Activated CD4-positive, alpha-beta T cell treated with anti-CD3 and anti-CD28 coated beads for 36 hours (primary cell): ENCODE results near the gene CD44. TPM values are rescaled to one million over a fixed set of nuclear protein-coding genes. Genes with fewer than 3 reads are reported as not detected.

ENCODE experiments used
- ATAC-seq: fragments of 200-7000 bp; cut with Tn5 transposase; one replicate; pipeline ENCODE4 v1.10.0; 2021; ENCODE audit warnings: mild to moderate bottlenecking, moderate library complexity
- CTCF ChIA-PET: fragments of 350-600 bp; sonication (Branson Sonifier 250); formaldehyde crosslinking; loops from one replicate; lab custom pipeline; 2021; ENCODE audit warnings: antibody characterized with exemption; lab: Charles Lee
- POLR2A ChIA-PET: fragments of 350-600 bp; sonication (Branson Sonifier 250); formaldehyde crosslinking; loops from one replicate; lab custom pipeline; 2021; ENCODE audit warnings: antibody characterized with exemption, inconsistent platforms; lab: Charles Lee
- DNase-seq: peaks from one replicate; pipeline ENCODE4 v3.0.0-alpha.2; 2020
- H3K27ac Mint-ChIP-seq: one replicate; pipeline ENCODE4 v1.8.0; 2021; ENCODE audit warnings: mixed read lengths
- H3K27me3 Mint-ChIP-seq: one replicate; pipeline ENCODE4 v1.8.0; 2021; ENCODE audit warnings: mixed read lengths
- H3K36me3 Mint-ChIP-seq: one replicate; pipeline ENCODE4 v1.8.0; 2021; ENCODE audit warnings: low read depth, mixed read lengths
- H3K4me1 Mint-ChIP-seq: one replicate; pipeline ENCODE4 v1.8.0; 2021; ENCODE audit warnings: mixed read lengths
- H3K4me3 Mint-ChIP-seq: one replicate; pipeline ENCODE4 v1.8.0; 2021; ENCODE audit warnings: mild to moderate bottlenecking, moderate library complexity, mixed read lengths
- H3K9me3 Mint-ChIP-seq: one replicate; pipeline ENCODE4 v1.8.0; 2021; ENCODE audit warnings: low read depth, mixed read lengths
- intact Hi-C, 2 experiments: fragments of 100-400 bp; cut with DNase I in 1 of 2; cut with micrococcal nuclease in 1 of 2; formaldehyde crosslinking; loops; one replicate each; pipeline versions ENCODE4 v1.14.2 to v1.15.1; 2022 to 2024; cut with DNase I, micrococcal nuclease
- total RNA-seq, 2 experiments: library from RNA; stranded (reverse); gene quantifications; one replicate each; pipeline ENCODE4 v1.2.3, GENCODE V29; 2021

Gene CD44
- total RNA-seq, 2 experiments from 2014 or later, result 357 to 435 TPM

DNA sequence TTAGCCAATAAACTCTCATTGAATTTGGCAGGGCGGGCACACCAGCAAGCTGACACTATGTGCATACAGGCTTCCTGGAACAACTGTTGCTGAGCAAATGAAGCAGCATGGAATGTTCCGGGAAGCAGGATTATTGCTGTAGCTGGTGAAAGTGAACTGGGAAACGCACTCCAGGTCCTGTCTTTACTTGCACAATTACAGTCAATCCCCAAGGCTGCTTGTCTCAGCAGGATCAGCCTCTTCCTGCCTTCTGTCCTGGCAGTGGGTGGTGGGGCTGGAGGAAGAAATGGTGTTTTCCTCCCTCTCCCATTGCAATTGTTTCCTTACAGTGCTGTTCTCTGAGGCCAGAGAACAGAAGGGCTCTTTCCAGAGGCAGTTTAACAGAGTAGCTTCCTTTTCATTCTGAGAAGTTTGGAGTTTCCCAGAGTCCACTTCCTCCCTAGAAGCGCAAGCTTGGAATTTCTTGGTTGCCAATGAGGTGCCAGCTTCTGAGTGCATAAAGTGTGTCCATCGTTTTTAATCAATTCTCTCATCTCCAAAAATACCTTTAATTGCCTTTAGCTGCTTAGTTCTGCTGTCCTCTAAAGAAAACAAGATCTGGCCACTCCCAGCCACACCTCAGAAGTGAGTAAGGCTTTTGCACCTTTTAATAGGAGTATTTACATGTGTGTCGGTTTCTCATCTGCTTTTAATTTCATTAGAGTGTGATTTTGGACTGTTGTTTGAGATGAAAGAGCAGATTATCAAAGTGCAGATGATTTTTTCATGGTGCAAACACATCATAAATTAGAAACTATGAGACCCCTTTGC is 19.9 kb downstream of the CD44 start:
- POLR2A ChIA-PET, result no interaction called here
- CTCF ChIA-PET, result interaction anchor here (0.9 to 2.1 kb wide), 6 partner anchors 9 to 55 kb away, joined by 3 to 7 read pairs (median 5); no protein-coding TSS in a partner anchor
- Mint-ChIP-seq H3K4me1 (peaks cover 99% of the 10 kb centered on the region), H3K4me3 (no peak overlapping the region), H3K9me3 (peaks cover 5% of the 10 kb centered on the region), H3K27ac (peak overlapping the region; percentile 79), H3K27me3 (no peaks in the 10 kb centered on the region), H3K36me3 (peaks cover 71% of the 10 kb centered on the region)
- ATAC-seq, result no peak
- no peak for DNase-seq
- intact Hi-C loops, result no loop called here

DNA sequence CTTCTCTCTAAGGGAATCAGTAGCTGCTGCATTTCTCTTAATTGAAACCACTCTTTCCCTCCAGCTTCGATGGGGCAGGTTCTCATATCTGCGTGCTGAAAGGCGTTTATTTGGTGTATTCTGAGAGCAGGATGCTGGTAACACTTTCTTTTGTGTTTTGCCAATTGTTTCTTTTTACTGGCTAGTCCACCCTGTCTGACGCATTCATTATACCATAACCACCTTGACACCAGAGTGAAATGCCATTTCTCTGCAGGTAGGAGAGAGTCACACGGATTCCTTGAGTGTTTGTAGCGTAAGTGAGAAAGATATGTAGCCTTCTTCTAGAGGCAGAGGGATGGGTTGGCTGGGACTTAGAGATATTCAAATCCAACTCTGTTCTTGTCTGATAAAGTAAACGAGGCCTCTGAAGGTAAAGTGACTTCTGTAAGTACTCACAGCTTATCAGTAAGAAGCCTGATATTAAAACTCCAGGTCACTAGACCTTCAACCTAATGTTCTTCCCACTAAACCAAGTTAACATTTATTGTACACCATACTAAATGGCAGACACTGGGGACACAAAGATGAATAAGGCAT is 21.4 kb downstream of the CD44 start:
- peak; percentile 64 for ATAC-seq
- ChIA-PET POLR2A (interaction anchor here (1.2 kb wide), 1 partner anchor 20 kb away, joined by 3 read pairs; no protein-coding TSS in a partner anchor), CTCF (interaction anchor here (0.6 to 2.1 kb wide), 8 partner anchors 10 to 234 kb away, joined by 3 to 6 read pairs (median 4); no protein-coding TSS in a partner anchor)
- Mint-ChIP-seq H3K4me3 (peak overlapping the region; percentile 1), H3K36me3 (peaks cover 62% of the 10 kb centered on the region), H3K9me3 (no peaks in the 10 kb centered on the region), H3K4me1 (peaks cover 99% of the 10 kb centered on the region), H3K27ac (peak overlapping the region; percentile 79), H3K27me3 (no peaks in the 10 kb centered on the region)
- no peak for DNase-seq
- intact Hi-C loops, result loop anchor here in 1 of 2 experiments (5.0 kb wide), 1 partner anchor 243 kb away; the partner anchor contains the start of genes APIP and PDHX

DNA sequence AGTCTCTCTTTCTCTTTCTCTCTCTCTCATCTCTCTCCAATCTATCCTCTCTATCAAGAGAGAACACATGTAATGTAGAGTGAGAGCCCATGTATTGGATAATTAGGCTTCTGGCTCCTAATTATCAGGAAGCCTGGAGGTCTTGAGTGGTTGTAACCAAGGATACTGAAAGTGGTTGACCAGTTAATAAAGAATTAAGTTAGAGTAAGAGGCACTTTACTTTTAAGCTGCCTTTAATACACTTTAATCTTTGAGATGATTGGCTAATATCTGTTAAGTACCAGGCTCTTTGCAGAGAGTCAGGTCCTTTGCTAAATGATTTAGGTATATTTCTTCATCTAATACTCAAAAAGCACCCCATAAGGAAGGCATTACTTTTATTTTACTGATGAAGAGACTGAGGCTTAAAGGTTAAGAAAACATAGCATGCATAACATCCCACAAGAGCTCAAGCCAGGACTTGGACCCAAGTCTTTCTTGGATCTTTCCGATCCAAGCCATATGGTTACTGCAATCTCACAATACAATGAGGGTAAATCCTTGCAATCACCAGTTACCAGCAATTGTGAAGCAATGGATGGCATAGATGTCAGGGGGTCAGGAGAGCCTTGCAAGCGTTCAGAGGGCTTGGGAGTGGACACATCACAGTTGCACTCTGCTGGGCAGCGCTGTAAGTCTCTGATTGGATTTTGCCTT is 22.1 kb downstream of the CD44 start:
- ChIA-PET CTCF (interaction anchor here (1.2 to 3.6 kb wide), 6 partner anchors 10 to 234 kb away, joined by 4 to 33 read pairs (median 5); no protein-coding TSS in a partner anchor), POLR2A (no interaction called here)
- peaks cover 99% of the 10 kb centered on the region for H3K4me1 Mint-ChIP-seq
- H3K9me3 Mint-ChIP-seq, result no peaks in the 10 kb centered on the region
- H3K4me3 Mint-ChIP-seq, result no peak overlapping the region
- H3K27ac Mint-ChIP-seq, result peak overlapping the region; percentile 79
- ATAC-seq (no peak), DNase-seq (no peak)
- H3K27me3 Mint-ChIP-seq, result no peaks in the 10 kb centered on the region
- intact Hi-C loops, result loop anchor here in 1 of 2 experiments (5.0 kb wide), 1 partner anchor 244 kb away; the partner anchor contains the start of genes APIP and PDHX
- H3K36me3 Mint-ChIP-seq, result peaks cover 56% of the 10 kb centered on the region

DNA sequence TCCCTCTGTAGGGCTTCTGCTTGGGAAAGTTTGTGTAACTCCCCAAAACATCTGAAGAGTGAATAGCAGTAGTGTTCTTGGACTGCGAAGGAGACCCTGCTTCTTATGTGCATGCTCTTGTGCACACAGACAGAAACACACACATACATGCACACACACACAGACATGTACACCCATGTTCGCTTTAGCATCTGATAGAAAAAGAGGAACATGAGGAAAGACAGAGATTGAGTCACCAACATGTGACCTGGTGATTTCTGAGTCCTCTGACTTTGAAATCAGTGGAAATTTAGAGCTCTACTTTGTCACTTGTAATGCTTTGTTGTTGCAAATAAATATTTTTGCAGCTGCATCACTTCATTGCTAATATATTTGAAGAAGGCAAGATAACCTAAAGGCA is 23.8 kb downstream of the CD44 start:
- H3K27me3 Mint-ChIP-seq, result no peaks in the 10 kb centered on the region
- ChIA-PET POLR2A (interaction anchor here (1.0 to 1.8 kb wide), 4 partner anchors 11 to 19 kb away, joined by 3 to 13 read pairs (median 4); no protein-coding TSS in a partner anchor), CTCF (interaction anchor here (0.8 to 8.6 kb wide), 18 partner anchors 8 to 541 kb away, joined by 3 to 56 read pairs (median 5); no protein-coding TSS in a partner anchor)
- no peak overlapping the region for H3K4me3 Mint-ChIP-seq
- H3K36me3 Mint-ChIP-seq, result peaks cover 57% of the 10 kb centered on the region
- ATAC-seq (no peak), DNase-seq (no peak)
- peak overlapping the region; percentile 18 for H3K27ac Mint-ChIP-seq
- peaks cover 100% of the 10 kb centered on the region for H3K4me1 Mint-ChIP-seq
- H3K9me3 Mint-ChIP-seq, result no peaks in the 10 kb centered on the region
- intact Hi-C loops, result loop anchor here in 1 of 2 experiments (5.0 kb wide), 1 partner anchor 245 kb away; the partner anchor contains the start of genes APIP and PDHX

GRCh38 chr11:35163209-35163608 is 24.2 kb downstream of the CD44 start:
- DNase-seq (no peak), ATAC-seq (no peak)
- no peaks in the 10 kb centered on the region for H3K27me3 Mint-ChIP-seq
- peaks cover 100% of the 10 kb centered on the region for H3K4me1 Mint-ChIP-seq
- CTCF ChIA-PET, result interaction anchor here (0.8 to 8.6 kb wide), 18 partner anchors 9 to 542 kb away, joined by 3 to 56 read pairs (median 5); no protein-coding TSS in a partner anchor
- H3K27ac Mint-ChIP-seq, result peak overlapping the region; percentile 98
- peak overlapping the region; percentile 24 for H3K4me3 Mint-ChIP-seq
- POLR2A ChIA-PET, result interaction anchor here (0.9 to 1.8 kb wide), 4 partner anchors 12 to 19 kb away, joined by 3 to 13 read pairs (median 4); no protein-coding TSS in a partner anchor
- intact Hi-C loops, result loop anchor here in 1 of 2 experiments (5.0 kb wide), 1 partner anchor 246 kb away; the partner anchor contains the start of genes APIP and PDHX
- H3K9me3 Mint-ChIP-seq, result no peaks in the 10 kb centered on the region
- peaks cover 56% of the 10 kb centered on the region for H3K36me3 Mint-ChIP-seq

GRCh38 chr11:35163702-35164496 is 24.9 kb downstream of the CD44 start:
- peak overlapping the region; percentile 98 for H3K27ac Mint-ChIP-seq
- H3K4me3 Mint-ChIP-seq, result peak overlapping the region; percentile 24
- CTCF ChIA-PET, result interaction anchor here (0.6 to 8.6 kb wide), 18 partner anchors 9 to 239 kb away, joined by 3 to 56 read pairs (median 5); no protein-coding TSS in a partner anchor
- DNase-seq (peak; percentile 76), ATAC-seq (peak; percentile 12)
- POLR2A ChIA-PET, result interaction anchor here (0.9 to 1.8 kb wide), 2 partner anchors 12 to 15 kb away, joined by 3 to 13 read pairs; no protein-coding TSS in a partner anchor
- peaks cover 100% of the 10 kb centered on the region for H3K4me1 Mint-ChIP-seq
- peaks cover 58% of the 10 kb centered on the region for H3K36me3 Mint-ChIP-seq
- no peaks in the 10 kb centered on the region for H3K9me3 Mint-ChIP-seq
- no peaks in the 10 kb centered on the region for H3K27me3 Mint-ChIP-seq
- intact Hi-C loops, result loop anchor here in 1 of 2 experiments (5.0 kb wide), 1 partner anchor 247 kb away; the partner anchor contains the start of genes APIP and PDHX

DNA sequence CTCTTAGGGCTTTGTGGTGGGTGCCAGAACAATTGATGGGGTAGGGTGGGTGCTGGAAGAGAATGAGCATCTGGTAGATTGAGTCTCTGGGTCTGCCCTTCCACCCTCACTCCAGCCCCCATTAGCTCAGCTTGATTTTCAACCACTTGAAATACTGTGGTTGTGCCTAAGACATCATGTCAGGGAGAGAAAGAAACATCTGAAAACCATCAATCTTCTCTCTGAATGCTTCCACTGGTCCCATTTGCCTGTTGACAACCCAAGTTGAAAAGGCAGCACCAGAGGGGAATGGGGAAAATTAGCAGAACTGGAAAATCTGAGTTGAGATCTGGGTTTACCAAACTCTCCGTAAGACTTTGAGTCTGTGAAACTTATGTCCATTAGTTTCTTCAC is 26.1 kb downstream of the CD44 start:
- H3K27ac Mint-ChIP-seq, result peak overlapping the region; percentile 98
- DNase-seq (no peak), ATAC-seq (no peak)
- H3K4me3 Mint-ChIP-seq, result peak overlapping the region; percentile 64
- intact Hi-C loops, result loop anchor here in 1 of 2 experiments (5.0 kb wide), 1 partner anchor 72 kb away; no protein-coding TSS in a partner anchor
- H3K9me3 Mint-ChIP-seq, result no peaks in the 10 kb centered on the region
- no peaks in the 10 kb centered on the region for H3K27me3 Mint-ChIP-seq
- CTCF ChIA-PET, result interaction anchor here (0.7 to 8.6 kb wide), 15 partner anchors 10 to 242 kb away, joined by 3 to 56 read pairs (median 5); no protein-coding TSS in a partner anchor
- POLR2A ChIA-PET, result interaction anchor here (0.8 to 3.1 kb wide), 7 partner anchors 9 to 228 kb away, joined by 3 to 49 read pairs (median 29); partner anchors contain the start of gene CD44
- H3K4me1 Mint-ChIP-seq, result peaks cover 100% of the 10 kb centered on the region
- peaks cover 65% of the 10 kb centered on the region for H3K36me3 Mint-ChIP-seq

DNA sequence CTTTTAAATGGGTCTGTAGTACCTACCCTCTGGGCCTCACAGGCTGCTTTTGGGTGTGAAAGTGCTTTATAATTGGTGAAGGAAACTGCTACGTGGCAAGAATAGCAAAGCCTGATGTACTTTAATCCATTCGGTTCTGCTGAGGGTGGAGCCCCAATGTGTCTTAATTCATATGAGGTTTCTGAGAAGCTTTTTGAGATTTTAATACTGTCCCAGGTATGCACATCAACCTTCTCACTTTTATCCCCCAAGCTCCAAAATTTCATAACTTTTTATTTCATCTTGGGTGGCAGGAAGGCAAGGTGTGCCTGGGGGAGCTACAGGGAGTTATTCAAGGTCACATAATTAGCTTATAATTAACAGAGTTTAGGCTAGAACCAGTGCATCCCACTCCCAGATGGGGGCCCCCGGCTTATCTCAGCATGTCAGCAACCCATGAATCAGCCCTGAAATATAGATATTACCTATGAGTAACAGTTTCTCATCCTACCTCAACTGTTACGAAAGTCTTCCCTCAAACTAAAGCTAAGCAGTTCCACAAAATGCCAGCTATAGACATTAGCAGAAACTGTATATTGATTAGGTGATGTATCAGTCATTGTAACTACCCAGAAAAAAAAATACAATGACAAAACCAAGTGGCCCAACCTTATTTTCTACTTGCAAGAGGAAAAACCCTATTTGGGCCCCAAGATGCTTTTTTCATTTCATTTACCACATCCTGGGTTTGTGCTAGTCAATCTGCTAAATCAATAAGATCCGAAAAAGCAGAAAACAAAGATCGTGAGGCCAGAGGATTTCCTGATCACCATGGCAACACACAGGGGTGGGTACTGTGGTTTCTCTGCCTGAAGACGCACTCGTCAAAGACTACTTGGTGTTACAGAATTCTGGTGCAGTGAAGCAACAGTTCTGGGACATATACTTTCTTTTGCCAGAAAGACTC is 26.7 kb downstream of the CD44 start:
- ChIA-PET CTCF (interaction anchor here (0.5 to 8.6 kb wide), 22 partner anchors 9 to 485 kb away, joined by 3 to 56 read pairs (median 4); partner anchors contain the start of gene CD44), POLR2A (interaction anchor here (0.5 to 3.1 kb wide), 18 partner anchors 9 to 227 kb away, joined by 3 to 49 read pairs (median 3); partner anchors contain the start of gene CD44)
- Mint-ChIP-seq H3K36me3 (peaks cover 60% of the 10 kb centered on the region), H3K4me1 (peaks cover 100% of the 10 kb centered on the region), H3K27me3 (no peaks in the 10 kb centered on the region), H3K27ac (peak overlapping the region; percentile 98), H3K9me3 (no peaks in the 10 kb centered on the region), H3K4me3 (peak overlapping the region; percentile 64)
- peak; percentile 67 for ATAC-seq
- DNase-seq, result peak; percentile 93
- intact Hi-C loops, result loop anchor here (1.0 to 5.0 kb wide), 9 partner anchors 12 to 225 kb away; no protein-coding TSS in a partner anchor
